Neural progenitor cell (in vitro differentiated cells): ENCODE results near the gene LYG1. TPM values are rescaled to one million over a fixed set of nuclear protein-coding genes. Genes with fewer than 3 reads are reported as not detected.
"Not testable (repeated sequence)": the region's sequence is repeated elsewhere in the genome, so short reads cannot be mapped to it uniquely, and the experiment has no call there.

Experiments used
- DNase-seq: peaks from one replicate; pipeline ENCODE4 v3.0.0-alpha.2; 2016; ENCODE audit warnings: low spot score
- H2AFZ ChIP-seq: fragments of 200-600 bp; sonication (generic); replicated peaks from 2 replicates; pipeline ENCODE4 v1.6.1; 2016; ENCODE audit warnings: antibody characterized with exemption
- H3F3A ChIP-seq: fragments of 200-600 bp; sonication (generic); 2 replicates; pipeline ENCODE4 v1.6.1; 2016; ENCODE audit warnings: antibody characterized with exemption, low read depth
- H3K27ac ChIP-seq: fragments of 200-600 bp; sonication (generic); 2 replicates; pipeline ENCODE4 v1.5.1; 2016; ENCODE audit warnings: mild to moderate bottlenecking
- H3K27me3 ChIP-seq: fragments of 200-600 bp; sonication (generic); 2 replicates; pipeline ENCODE4 v1.6.1; 2016; ENCODE audit warnings: mild to moderate bottlenecking, moderate library complexity
- H3K36me3 ChIP-seq: fragments of 200-600 bp; sonication (generic); 2 replicates; pipeline ENCODE4 v1.5.1; 2016
- H3K4me1 ChIP-seq: fragments of 200-600 bp; sonication (generic); 2 replicates; pipeline ENCODE4 v1.6.1; 2016; ENCODE audit warnings: mixed run types
- H3K4me2 ChIP-seq: fragments of 200-600 bp; sonication (generic); 2 replicates; pipeline ENCODE4 v1.6.1; 2016
- H3K4me3 ChIP-seq: fragments of 200-600 bp; sonication (generic); 2 replicates; pipeline ENCODE4 v1.5.1; 2016
- H3K79me2 ChIP-seq: fragments of 200-600 bp; sonication (generic); 2 replicates; pipeline ENCODE4 v1.6.1; 2016; ENCODE audit warnings: low read depth
- H3K9ac ChIP-seq: fragments of 200-600 bp; sonication (generic); 2 replicates; pipeline ENCODE4 v1.6.1; 2016
- H3K9me3 ChIP-seq: fragments of 200-600 bp; sonication (generic); 2 replicates; pipeline ENCODE4 v1.5.1; 2016; ENCODE audit warnings: low read depth
- H4K20me1 ChIP-seq: fragments of 200-600 bp; sonication (generic); 2 replicates; pipeline ENCODE4 v1.6.1; 2016; ENCODE audit warnings: low read depth
- H3K27ac Mint-ChIP-seq: 3 replicates; pipeline ENCODE4 v1.8.0; 2021; ENCODE audit warnings: mixed read lengths
- H3K27me3 Mint-ChIP-seq: 2 replicates; pipeline ENCODE4 v1.8.0; 2022; ENCODE audit warnings: low read depth, mild to moderate bottlenecking, inconsistent platforms, moderate library complexity, mixed read lengths; ENCODE audit not compliant: insufficient read depth
- H3K36me3 Mint-ChIP-seq: 3 replicates; pipeline ENCODE4 v1.8.0; 2021; ENCODE audit warnings: mixed read lengths
- H3K4me1 Mint-ChIP-seq: 3 replicates; pipeline ENCODE4 v1.8.0; 2021; ENCODE audit warnings: mixed read lengths
- H3K4me3 Mint-ChIP-seq: 3 replicates; pipeline ENCODE4 v1.8.0; 2021; ENCODE audit warnings: mild to moderate bottlenecking, moderate library complexity, mixed read lengths
- H3K9me3 Mint-ChIP-seq: 3 replicates; pipeline ENCODE4 v1.8.0; 2020; ENCODE audit warnings: mixed read lengths
- EZH2 ChIP-seq: fragments of 200-600 bp; sonication (generic); IDR thresholded peaks from 2 replicates; pipeline ENCODE4 v1.6.1; 2017; ENCODE audit warnings: antibody characterized with exemption, mild to moderate bottlenecking, moderate library complexity
- EZH2phosphoT487 ChIP-seq: fragments of 200-600 bp; sonication (generic); IDR thresholded peaks from 2 replicates; pipeline ENCODE4 v1.6.1; 2017; ENCODE audit warnings: antibody characterized with exemption
- total RNA-seq: library from RNA; depleted of rRNA; stranded (reverse); fragments of >200 nt; gene quantifications from 2 replicates; pipeline ENCODE4 v1.2.3, GENCODE V29; 2015; ENCODE audit warnings: low replicate concordance
- TF ChIP-seq, protein P1 (sequence below): fragments of 200-600 bp; sonication (generic); IDR thresholded peaks from 2 replicates; pipeline ENCODE4 v1.5.1; 2017; ENCODE audit warnings: antibody characterized with exemption, mild to moderate bottlenecking

The LYG1 gene
- total RNA-seq = 0.53 and 2.1 TPM in 2 replicates

DNA sequence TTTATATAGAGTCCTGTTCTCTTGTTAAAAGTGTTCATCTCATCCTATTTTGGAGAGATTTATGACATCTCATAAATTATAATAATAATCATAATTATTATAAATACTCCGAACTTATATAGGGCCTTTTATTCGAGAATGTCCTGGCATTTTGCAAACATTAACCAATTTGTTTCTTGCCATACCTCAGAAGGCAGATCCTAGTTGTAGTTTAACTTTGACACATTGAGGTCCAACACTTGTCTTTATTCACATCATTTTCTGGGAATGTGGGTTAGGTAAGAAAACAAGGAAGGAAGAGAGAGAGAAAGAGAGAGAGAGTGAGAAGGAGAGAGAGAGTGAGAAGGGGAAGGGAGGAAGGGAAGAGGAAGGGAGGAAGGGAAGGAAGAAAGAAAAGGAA lies at the start of gene LYG1:
Gene LYG1 (minus strand): TSS at position 101 of the 400 bp plus-strand sequence. CDS start 5,527 bp downstream, outside the sequence.
- H3K36me3 Mint-ChIP-seq, H3K4me3 Mint-ChIP-seq, H3K4me1 Mint-ChIP-seq, H2AFZ ChIP-seq, H4K20me1 ChIP-seq, H3K27me3 Mint-ChIP-seq, H3K4me2 ChIP-seq, H3K27ac ChIP-seq, H3K27ac Mint-ChIP-seq, H3K9ac ChIP-seq, DNase-seq, H3K9me3 Mint-ChIP-seq, H3K27me3 ChIP-seq, H3K4me3 ChIP-seq, H3K79me2 ChIP-seq, H3K9me3 ChIP-seq, H3K36me3 ChIP-seq, H3K4me1 ChIP-seq, H3F3A ChIP-seq: not testable (repeated sequence)

DNA sequence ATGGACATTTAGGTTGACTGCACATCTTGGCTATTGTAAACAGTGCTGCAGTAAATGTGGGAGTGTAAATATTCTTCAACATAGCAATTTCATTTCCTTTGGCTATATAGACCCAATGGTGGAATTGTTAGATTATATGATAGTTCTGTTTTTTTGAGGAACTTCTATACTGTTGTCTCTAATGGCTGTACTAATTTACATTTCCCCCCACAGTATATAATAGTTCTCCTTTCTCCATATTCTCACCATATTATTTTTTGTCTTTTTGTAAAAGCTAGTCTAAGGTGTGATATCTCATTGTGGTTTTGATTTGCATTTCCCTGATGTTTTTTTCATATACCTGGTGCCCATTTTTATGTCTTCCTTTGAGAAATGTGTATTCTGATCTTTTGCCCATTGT lies 49.2 kb upstream of the LYG1 start:
- no peaks in the 10 kb centered on the region for H3K36me3 ChIP-seq
- no peak overlapping the region for H3K27ac Mint-ChIP-seq
- peaks cover 2% of the 10 kb centered on the region for H3K27me3 Mint-ChIP-seq
- H4K20me1 ChIP-seq = peaks cover 74% of the 10 kb centered on the region
- peaks cover 100% of the 10 kb centered on the region for H3K79me2 ChIP-seq
- H3K4me3 ChIP-seq = no peak overlapping the region
- no peaks in the 10 kb centered on the region for H3K4me1 ChIP-seq
- TF ChIP-seq, protein P1, sequence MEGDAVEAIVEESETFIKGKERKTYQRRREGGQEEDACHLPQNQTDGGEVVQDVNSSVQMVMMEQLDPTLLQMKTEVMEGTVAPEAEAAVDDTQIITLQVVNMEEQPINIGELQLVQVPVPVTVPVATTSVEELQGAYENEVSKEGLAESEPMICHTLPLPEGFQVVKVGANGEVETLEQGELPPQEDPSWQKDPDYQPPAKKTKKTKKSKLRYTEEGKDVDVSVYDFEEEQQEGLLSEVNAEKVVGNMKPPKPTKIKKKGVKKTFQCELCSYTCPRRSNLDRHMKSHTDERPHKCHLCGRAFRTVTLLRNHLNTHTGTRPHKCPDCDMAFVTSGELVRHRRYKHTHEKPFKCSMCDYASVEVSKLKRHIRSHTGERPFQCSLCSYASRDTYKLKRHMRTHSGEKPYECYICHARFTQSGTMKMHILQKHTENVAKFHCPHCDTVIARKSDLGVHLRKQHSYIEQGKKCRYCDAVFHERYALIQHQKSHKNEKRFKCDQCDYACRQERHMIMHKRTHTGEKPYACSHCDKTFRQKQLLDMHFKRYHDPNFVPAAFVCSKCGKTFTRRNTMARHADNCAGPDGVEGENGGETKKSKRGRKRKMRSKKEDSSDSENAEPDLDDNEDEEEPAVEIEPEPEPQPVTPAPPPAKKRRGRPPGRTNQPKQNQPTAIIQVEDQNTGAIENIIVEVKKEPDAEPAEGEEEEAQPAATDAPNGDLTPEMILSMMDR = no peak
- no peak for TF ChIP-seq EZH2
- TF ChIP-seq EZH2phosphoT487 = no peak
- no peak overlapping the region for H3K4me2 ChIP-seq
- H3K36me3 Mint-ChIP-seq = peaks cover 4% of the 10 kb centered on the region
- no peaks in the 10 kb centered on the region for H3K4me1 Mint-ChIP-seq
- no peaks in the 10 kb centered on the region for H3K9me3 ChIP-seq
- H3K27me3 ChIP-seq = no peaks in the 10 kb centered on the region
- H2AFZ ChIP-seq = no peak overlapping the region
- no peak overlapping the region for H3K9ac ChIP-seq
- no peak overlapping the region for H3K4me3 Mint-ChIP-seq
- no peaks in the 10 kb centered on the region for H3F3A ChIP-seq
- H3K9me3 Mint-ChIP-seq = no peaks in the 10 kb centered on the region
- H3K27ac ChIP-seq = no peak overlapping the region
- no peak for DNase-seq

DNA sequence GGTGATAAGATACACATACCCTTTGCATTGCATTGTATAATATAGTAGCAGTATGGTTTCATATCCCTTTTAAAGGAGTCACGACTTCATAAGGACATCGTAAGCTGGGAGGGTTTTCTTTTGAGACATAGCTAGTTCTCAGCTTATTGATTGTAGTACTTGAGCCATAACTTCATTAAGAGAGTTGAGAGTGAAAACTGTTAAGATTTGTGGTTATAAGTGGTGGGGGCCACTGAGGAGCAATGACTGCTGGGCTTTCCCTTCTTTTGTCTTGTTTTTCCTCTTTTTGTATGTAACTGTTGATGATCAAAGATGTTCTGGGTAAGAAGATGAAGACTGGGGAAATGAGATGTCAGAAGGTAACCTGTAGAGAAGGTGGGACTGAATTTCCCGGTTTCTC lies 47.2 kb upstream of the LYG1 start:
- peaks cover 2% of the 10 kb centered on the region for H3K27me3 Mint-ChIP-seq
- H3K4me3 Mint-ChIP-seq = no peak overlapping the region
- Histone ChIP-seq H3K27me3 (no peaks in the 10 kb centered on the region), H3K36me3 (no peaks in the 10 kb centered on the region), H4K20me1 (peaks cover 80% of the 10 kb centered on the region), H3K4me2 (no peak overlapping the region), H3K4me3 (no peak overlapping the region), H3K27ac (no peak overlapping the region), H3K79me2 (peaks cover 100% of the 10 kb centered on the region), H3K4me1 (no peaks in the 10 kb centered on the region), H3F3A (no peaks in the 10 kb centered on the region), H3K9me3 (no peaks in the 10 kb centered on the region), H2AFZ (no peak overlapping the region), H3K9ac (no peak overlapping the region)
- H3K9me3 Mint-ChIP-seq = no peaks in the 10 kb centered on the region
- peaks cover 3% of the 10 kb centered on the region for H3K36me3 Mint-ChIP-seq
- TF ChIP-seq EZH2phosphoT487 (no peak), EZH2 (no peak)
- TF ChIP-seq, protein P1 = no peak
- DNase-seq = no peak
- H3K27ac Mint-ChIP-seq = no peak overlapping the region
- H3K4me1 Mint-ChIP-seq = no peaks in the 10 kb centered on the region

DNA sequence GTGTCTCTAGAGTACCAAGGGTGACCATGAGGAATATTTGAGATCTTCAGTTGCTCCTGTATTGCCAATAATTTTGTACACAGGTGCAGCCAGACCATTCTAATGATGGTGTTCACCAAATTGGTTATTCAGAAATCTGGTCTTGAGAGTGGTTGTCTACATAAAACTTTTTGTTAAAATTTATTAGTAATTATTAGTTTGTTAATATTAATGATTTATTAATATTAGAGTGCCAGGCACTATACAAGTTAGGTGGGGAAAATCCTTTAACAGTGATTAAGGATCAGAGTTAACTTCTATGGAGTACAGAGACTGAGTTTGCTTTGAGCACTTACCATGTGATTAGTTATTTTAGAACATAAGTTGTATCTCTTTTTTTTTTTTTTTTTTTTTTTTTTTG lies 45.2 kb upstream of the LYG1 start:
- Mint-ChIP-seq H3K9me3 (no peaks in the 10 kb centered on the region), H3K27me3 (peaks cover 2% of the 10 kb centered on the region), H3K4me3 (no peak overlapping the region), H3K27ac (no peak overlapping the region), H3K36me3 (peaks cover 2% of the 10 kb centered on the region), H3K4me1 (no peaks in the 10 kb centered on the region)
- H3K4me3 ChIP-seq = no peak overlapping the region
- no peaks in the 10 kb centered on the region for H3F3A ChIP-seq
- H3K36me3 ChIP-seq = no peaks in the 10 kb centered on the region
- no peak for DNase-seq
- H3K9ac ChIP-seq = no peak overlapping the region
- H2AFZ ChIP-seq = no peak overlapping the region
- H3K27me3 ChIP-seq = no peaks in the 10 kb centered on the region
- TF ChIP-seq, protein P1 = no peak
- TF ChIP-seq EZH2phosphoT487 = no peak
- no peak for TF ChIP-seq EZH2
- H3K79me2 ChIP-seq = peaks cover 100% of the 10 kb centered on the region
- peaks cover 80% of the 10 kb centered on the region for H4K20me1 ChIP-seq
- no peak overlapping the region for H3K4me2 ChIP-seq
- no peaks in the 10 kb centered on the region for H3K9me3 ChIP-seq
- no peaks in the 10 kb centered on the region for H3K4me1 ChIP-seq
- H3K27ac ChIP-seq = no peak overlapping the region

DNA sequence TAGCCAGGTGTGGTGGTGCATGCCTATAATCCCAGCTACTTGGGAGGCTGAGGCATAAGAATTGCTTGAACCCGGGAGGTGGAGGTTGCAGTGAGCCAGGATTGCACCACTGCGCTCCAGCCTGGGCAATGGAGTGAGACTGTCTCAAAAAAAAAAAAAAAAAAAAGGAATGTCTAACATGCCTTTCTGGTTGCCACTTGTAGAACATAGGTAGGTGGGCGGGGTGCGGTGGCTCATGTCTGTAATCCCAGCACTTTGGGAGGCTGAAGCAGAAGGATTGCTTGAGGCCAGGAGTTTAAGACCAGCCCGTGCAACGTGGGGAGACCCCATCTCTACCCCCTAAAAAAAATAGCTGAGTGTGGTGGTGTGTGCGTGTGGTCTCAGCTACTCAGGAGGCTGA lies 44.4 kb upstream of the LYG1 start:
- DNase-seq, H3K9me3 Mint-ChIP-seq, H3K27me3 ChIP-seq, H3K4me1 ChIP-seq, H3K4me3 Mint-ChIP-seq, H3K9ac ChIP-seq, H2AFZ ChIP-seq, H3K4me3 ChIP-seq, H3K27ac Mint-ChIP-seq, H3K36me3 ChIP-seq, H3K9me3 ChIP-seq, H3K36me3 Mint-ChIP-seq, H3K4me2 ChIP-seq, H3K27ac ChIP-seq, H3K27me3 Mint-ChIP-seq, H3F3A ChIP-seq, H3K4me1 Mint-ChIP-seq: not testable (repeated sequence)
- H4K20me1 ChIP-seq = peaks cover 80% of the 10 kb centered on the region
- H3K79me2 ChIP-seq = peaks cover 100% of the 10 kb centered on the region
